ENCODE data around the gene FOXP4. TPM values are rescaled to one million over a fixed set of nuclear protein-coding genes. Genes with fewer than 3 reads are reported as not detected.

The FOXP4 gene
- total RNA-seq, 6 experiments from 2014 or later = 17.9 to 24.4 (median 24.0) TPM

GRCh38 chr6:41502566-41502916, 43.6 kb upstream of the FOXP4 start:
- no peak for DNase-seq
- Mint-ChIP-seq H3K27ac (no peak overlapping the region), H3K36me3 (ENCODE audit: low read depth) (no peaks in the 10 kb centered on the region), H3K4me1 (ENCODE audit: low read depth) (peaks cover 33% of the 10 kb centered on the region), H3K27me3 (ENCODE audit: insufficient read depth) (peaks cover 33% of the 10 kb centered on the region), H3K9me3 (no peaks in the 10 kb centered on the region), H3K4me3 (no peak overlapping the region)
- TF ChIP-seq CTCF (IDR thresholded peaks at IDR 0.05) = no peak

GRCh38 chr6:41502917-41503671, 43.1 kb upstream of the FOXP4 start:
- DNase-seq = no peak
- peak overlapping the region; percentile 57 for H3K4me3 Mint-ChIP-seq

GRCh38 chr6:41503827-41504465, 42.2 kb upstream of the FOXP4 start:
- no peak for DNase-seq
- Mint-ChIP-seq H3K4me3 (peak overlapping the region; percentile 80), H3K36me3 (ENCODE audit: low read depth) (no peaks in the 10 kb centered on the region), H3K4me1 (ENCODE audit: low read depth) (peaks cover 24% of the 10 kb centered on the region), H3K9me3 (no peaks in the 10 kb centered on the region), H3K27me3 (ENCODE audit: insufficient read depth) (peaks cover 37% of the 10 kb centered on the region), H3K27ac (no peak overlapping the region; the same call in 1 of the 2 replicates)
- TF ChIP-seq CTCF (IDR thresholded peaks at IDR 0.05) = no peak

More at GRCh38 chr6:41502917-41503671, 43.1 kb upstream of the FOXP4 start:
- Mint-ChIP-seq H3K36me3 (ENCODE audit: low read depth) (no peaks in the 10 kb centered on the region), H3K9me3 (no peaks in the 10 kb centered on the region), H3K27me3 (ENCODE audit: insufficient read depth) (peaks cover 36% of the 10 kb centered on the region), H3K4me1 (ENCODE audit: low read depth) (peaks cover 27% of the 10 kb centered on the region), H3K27ac (no peak overlapping the region)
- TF ChIP-seq CTCF (IDR thresholded peaks at IDR 0.05) = no peak

GRCh38 chr6:41504466-41505121, 41.6 kb upstream of the FOXP4 start:
- TF ChIP-seq CTCF (IDR thresholded peaks at IDR 0.05) = no peak
- peak overlapping the region; percentile 80 for H3K4me3 Mint-ChIP-seq
- no peak for DNase-seq
- H3K4me1 Mint-ChIP-seq (ENCODE audit: low read depth) = peaks cover 24% of the 10 kb centered on the region
- no peak overlapping the region; the same call in 1 of the 2 replicates for H3K27ac Mint-ChIP-seq
- H3K27me3 Mint-ChIP-seq (ENCODE audit: insufficient read depth) = peaks cover 37% of the 10 kb centered on the region
- H3K36me3 Mint-ChIP-seq (ENCODE audit: low read depth) = no peaks in the 10 kb centered on the region
- no peaks in the 10 kb centered on the region for H3K9me3 Mint-ChIP-seq

- DNase-seq = no peak
Observed at GRCh38 chr6:41505122-41506049, 40.8 kb upstream of the FOXP4 start.

More at GRCh38 chr6:41505122-41506049, 40.8 kb upstream of the FOXP4 start:
- Mint-ChIP-seq H3K27ac (no peak overlapping the region), H3K9me3 (no peaks in the 10 kb centered on the region), H3K36me3 (ENCODE audit: low read depth) (no peaks in the 10 kb centered on the region), H3K4me1 (ENCODE audit: low read depth) (peaks cover 24% of the 10 kb centered on the region), H3K4me3 (peak overlapping the region; percentile 60), H3K27me3 (ENCODE audit: insufficient read depth) (peaks cover 42% of the 10 kb centered on the region)
- TF ChIP-seq CTCF (IDR thresholded peaks at IDR 0.05) = no peak
